ENCODE measurements around the gene CEP152. TPM values are rescaled to one million over a fixed set of nuclear protein-coding genes. Genes with fewer than 3 reads are reported as not detected.

The CEP152 gene
- total RNA-seq, 1 donor from 2014 or later, result 4.2 TPM

DNA sequence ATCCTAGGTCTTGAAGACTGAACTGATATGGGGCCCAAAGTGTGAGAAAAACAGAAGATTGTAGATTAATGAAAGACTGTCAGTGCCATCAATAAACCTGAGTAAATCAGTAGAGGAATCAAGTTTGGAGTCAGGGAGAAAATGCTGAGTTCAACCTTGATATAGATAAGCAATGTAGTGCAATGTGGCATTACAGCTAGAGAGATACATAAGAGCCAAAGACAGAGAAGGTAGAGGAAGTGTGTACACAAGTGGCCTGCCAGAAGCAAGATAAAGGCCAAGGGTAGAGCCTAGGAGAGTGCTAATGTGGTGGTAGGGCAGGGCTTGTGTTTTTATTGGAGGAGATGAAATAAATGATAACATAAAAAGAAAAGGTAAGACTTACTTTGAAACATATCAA is 41.1 kb upstream of the CEP152 start:
- FAIRE-seq, result no peak
- H3K4me3 Mint-ChIP-seq (ENCODE audit: unreplicated experiment), result no peak overlapping the region
- TF ChIP-seq, protein P1, sequence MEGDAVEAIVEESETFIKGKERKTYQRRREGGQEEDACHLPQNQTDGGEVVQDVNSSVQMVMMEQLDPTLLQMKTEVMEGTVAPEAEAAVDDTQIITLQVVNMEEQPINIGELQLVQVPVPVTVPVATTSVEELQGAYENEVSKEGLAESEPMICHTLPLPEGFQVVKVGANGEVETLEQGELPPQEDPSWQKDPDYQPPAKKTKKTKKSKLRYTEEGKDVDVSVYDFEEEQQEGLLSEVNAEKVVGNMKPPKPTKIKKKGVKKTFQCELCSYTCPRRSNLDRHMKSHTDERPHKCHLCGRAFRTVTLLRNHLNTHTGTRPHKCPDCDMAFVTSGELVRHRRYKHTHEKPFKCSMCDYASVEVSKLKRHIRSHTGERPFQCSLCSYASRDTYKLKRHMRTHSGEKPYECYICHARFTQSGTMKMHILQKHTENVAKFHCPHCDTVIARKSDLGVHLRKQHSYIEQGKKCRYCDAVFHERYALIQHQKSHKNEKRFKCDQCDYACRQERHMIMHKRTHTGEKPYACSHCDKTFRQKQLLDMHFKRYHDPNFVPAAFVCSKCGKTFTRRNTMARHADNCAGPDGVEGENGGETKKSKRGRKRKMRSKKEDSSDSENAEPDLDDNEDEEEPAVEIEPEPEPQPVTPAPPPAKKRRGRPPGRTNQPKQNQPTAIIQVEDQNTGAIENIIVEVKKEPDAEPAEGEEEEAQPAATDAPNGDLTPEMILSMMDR (IDR thresholded peaks at IDR 0.05; ENCODE audit: insufficient read depth, low read depth, low read length), result no peak
- DNase-seq (ENCODE audit: low read depth), result no peak
- no peaks in the 10 kb centered on the region for H3K9me3 Mint-ChIP-seq (ENCODE audit: unreplicated experiment)
- no peaks in the 10 kb centered on the region for H3K36me3 ChIP-seq (ENCODE audit: insufficient read depth, low read length)
- H3K4me3 ChIP-seq (ENCODE audit: insufficient read depth, low read depth, low read length), result no peak overlapping the region
- H3K27ac ChIP-seq (ENCODE audit: low read depth, low read length), result no peak overlapping the region
- H3K4me2 ChIP-seq (ENCODE audit: low read length), result no peak overlapping the region
- no peak overlapping the region for H3K9ac ChIP-seq (ENCODE audit: low read length)
- H3K27ac Mint-ChIP-seq (ENCODE audit: unreplicated experiment), result no peak overlapping the region
- peaks cover 14% of the 10 kb centered on the region for H3K4me1 Mint-ChIP-seq (ENCODE audit: low read depth, unreplicated experiment)
- no peaks in the 10 kb centered on the region for H3K27me3 Mint-ChIP-seq (ENCODE audit: low read depth, unreplicated experiment)
- no peaks in the 10 kb centered on the region for H4K20me1 ChIP-seq (ENCODE audit: insufficient read depth, low read length)
- H3K79me2 ChIP-seq (ENCODE audit: insufficient read depth, low read length), result no peaks in the 10 kb centered on the region
- H3K36me3 Mint-ChIP-seq (ENCODE audit: low read depth, unreplicated experiment), result peaks cover 4% of the 10 kb centered on the region
- H2AFZ ChIP-seq (ENCODE audit: low read depth, low read length), result no peak overlapping the region
- H3K27me3 ChIP-seq (ENCODE audit: insufficient read depth, low read length), result no peaks in the 10 kb centered on the region
- peaks cover 10% of the 10 kb centered on the region for H3K4me1 ChIP-seq (ENCODE audit: insufficient read depth, low read length)
- no peaks in the 10 kb centered on the region for H3K9me3 ChIP-seq (ENCODE audit: insufficient read depth, low read depth, low read length)

DNA sequence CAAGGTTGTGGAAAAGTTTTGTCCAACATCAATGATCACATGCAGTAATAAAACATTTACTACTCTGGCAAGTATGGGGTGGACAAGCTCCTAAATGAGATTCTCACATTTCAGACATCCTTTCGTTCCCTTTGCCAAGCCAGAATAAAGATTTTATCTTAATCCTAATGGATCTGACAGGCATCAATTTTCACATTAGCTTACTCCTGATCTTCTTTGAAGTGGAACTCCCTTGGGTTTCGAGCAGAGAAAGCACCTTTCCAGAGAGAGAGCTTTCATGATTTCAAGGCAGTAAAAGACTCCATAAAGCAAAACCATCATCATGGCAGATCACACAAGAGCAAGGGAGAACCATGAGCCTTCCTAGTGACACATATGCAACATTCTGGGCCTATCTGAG is 39.8 kb upstream of the CEP152 start:
- TF ChIP-seq EZH2 (IDR thresholded peaks at IDR 0.05; ENCODE audit: insufficient read depth, low read length), result no peak
- TF ChIP-seq, protein P1 (IDR thresholded peaks at IDR 0.05; ENCODE audit: insufficient read depth, low read depth, low read length), result no peak
- Histone ChIP-seq H3K27ac (ENCODE audit: low read depth, low read length) (no peak overlapping the region), H3K79me2 (ENCODE audit: insufficient read depth, low read length) (no peaks in the 10 kb centered on the region), H3K4me2 (ENCODE audit: low read length) (no peak overlapping the region), H3K9me3 (ENCODE audit: insufficient read depth, low read depth, low read length) (no peaks in the 10 kb centered on the region), H3K4me1 (ENCODE audit: insufficient read depth, low read length) (peaks cover 4% of the 10 kb centered on the region), H3K27me3 (ENCODE audit: insufficient read depth, low read length) (no peaks in the 10 kb centered on the region), H3K9ac (ENCODE audit: low read length) (no peak overlapping the region), H3K4me3 (ENCODE audit: insufficient read depth, low read depth, low read length) (no peak overlapping the region), H2AFZ (ENCODE audit: low read depth, low read length) (no peak overlapping the region), H3K36me3 (ENCODE audit: insufficient read depth, low read length) (no peaks in the 10 kb centered on the region), H4K20me1 (ENCODE audit: insufficient read depth, low read length) (no peaks in the 10 kb centered on the region)
- Mint-ChIP-seq H3K27ac (ENCODE audit: unreplicated experiment) (no peak overlapping the region), H3K4me3 (ENCODE audit: unreplicated experiment) (no peak overlapping the region), H3K27me3 (ENCODE audit: low read depth, unreplicated experiment) (no peaks in the 10 kb centered on the region), H3K4me1 (ENCODE audit: low read depth, unreplicated experiment) (peaks cover 5% of the 10 kb centered on the region), H3K9me3 (ENCODE audit: unreplicated experiment) (no peaks in the 10 kb centered on the region), H3K36me3 (ENCODE audit: low read depth, unreplicated experiment) (peaks cover 4% of the 10 kb centered on the region)
- FAIRE-seq (no peak), DNase-seq (ENCODE audit: low read depth) (no peak)

DNA sequence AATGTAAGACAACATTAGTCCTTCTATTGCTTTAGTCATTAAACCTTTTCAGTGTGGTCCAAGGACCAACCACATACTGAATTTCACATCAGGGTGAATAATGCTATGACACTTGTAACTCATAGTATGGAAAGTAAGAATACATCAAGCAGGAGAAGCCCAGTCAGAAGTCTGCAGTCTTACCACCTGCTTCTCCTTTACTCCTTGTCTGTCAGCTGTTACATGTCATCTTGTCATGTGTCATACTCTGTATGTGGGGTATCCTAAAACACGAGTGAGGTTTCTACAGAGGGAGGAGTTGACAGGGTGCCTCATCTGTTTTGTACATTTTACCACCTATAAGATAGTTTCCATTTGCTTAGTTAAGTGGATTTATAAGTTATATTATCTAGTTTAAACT is 34.3 kb upstream of the CEP152 start:
- H3K79me2 ChIP-seq (ENCODE audit: insufficient read depth, low read length), result no peaks in the 10 kb centered on the region
- H2AFZ ChIP-seq (ENCODE audit: low read depth, low read length), result no peak overlapping the region
- TF ChIP-seq EZH2 (IDR thresholded peaks at IDR 0.05; ENCODE audit: insufficient read depth, low read length), result no peak
- TF ChIP-seq, protein P1 (IDR thresholded peaks at IDR 0.05; ENCODE audit: insufficient read depth, low read depth, low read length), result no peak
- H3K27ac ChIP-seq (ENCODE audit: low read depth, low read length), result no peak overlapping the region
- no peaks in the 10 kb centered on the region for H3K27me3 Mint-ChIP-seq (ENCODE audit: low read depth, unreplicated experiment)
- H3K9ac ChIP-seq (ENCODE audit: low read length), result no peak overlapping the region
- H3K4me1 ChIP-seq (ENCODE audit: insufficient read depth, low read length), result no peaks in the 10 kb centered on the region
- H3K27me3 ChIP-seq (ENCODE audit: insufficient read depth, low read length), result no peaks in the 10 kb centered on the region
- FAIRE-seq, result no peak
- peaks cover 2% of the 10 kb centered on the region for H3K9me3 Mint-ChIP-seq (ENCODE audit: unreplicated experiment)
- no peaks in the 10 kb centered on the region for H3K36me3 ChIP-seq (ENCODE audit: insufficient read depth, low read length)
- H3K4me3 Mint-ChIP-seq (ENCODE audit: unreplicated experiment), result no peak overlapping the region
- H3K4me1 Mint-ChIP-seq (ENCODE audit: low read depth, unreplicated experiment), result no peaks in the 10 kb centered on the region
- no peak overlapping the region for H3K4me2 ChIP-seq (ENCODE audit: low read length)
- no peak overlapping the region for H3K27ac Mint-ChIP-seq (ENCODE audit: unreplicated experiment)
- no peak overlapping the region for H3K4me3 ChIP-seq (ENCODE audit: insufficient read depth, low read depth, low read length)
- no peaks in the 10 kb centered on the region for H3K9me3 ChIP-seq (ENCODE audit: insufficient read depth, low read depth, low read length)
- H4K20me1 ChIP-seq (ENCODE audit: insufficient read depth, low read length), result no peaks in the 10 kb centered on the region
- DNase-seq (ENCODE audit: low read depth), result no peak
- H3K36me3 Mint-ChIP-seq (ENCODE audit: low read depth, unreplicated experiment), result no peaks in the 10 kb centered on the region

All from astrocyte (in vitro differentiated cells and primary cell).